DND-41 (cell line): Measurements from ENCODE around the gene MYO16.

Experiments used
- EZH2 ChIP-seq: IDR thresholded peaks from 3 replicates; pipeline ENCODE4 v1.6.1; 2012; ENCODE audit warnings: borderline replicate concordance, low read depth, mild to moderate bottlenecking, moderate library complexity, low read length, inconsistent platforms; ENCODE audit not compliant: severe bottlenecking
- TF ChIP-seq, protein P1 (sequence below): IDR thresholded peaks from 2 replicates; pipeline ENCODE4 v1.5.1; 2012; ENCODE audit warnings: borderline replicate concordance, low read length, moderate library complexity, mild to moderate bottlenecking; ENCODE audit not compliant: poor library complexity, severe bottlenecking; ENCODE audit errors: extremely low read depth

DNA sequence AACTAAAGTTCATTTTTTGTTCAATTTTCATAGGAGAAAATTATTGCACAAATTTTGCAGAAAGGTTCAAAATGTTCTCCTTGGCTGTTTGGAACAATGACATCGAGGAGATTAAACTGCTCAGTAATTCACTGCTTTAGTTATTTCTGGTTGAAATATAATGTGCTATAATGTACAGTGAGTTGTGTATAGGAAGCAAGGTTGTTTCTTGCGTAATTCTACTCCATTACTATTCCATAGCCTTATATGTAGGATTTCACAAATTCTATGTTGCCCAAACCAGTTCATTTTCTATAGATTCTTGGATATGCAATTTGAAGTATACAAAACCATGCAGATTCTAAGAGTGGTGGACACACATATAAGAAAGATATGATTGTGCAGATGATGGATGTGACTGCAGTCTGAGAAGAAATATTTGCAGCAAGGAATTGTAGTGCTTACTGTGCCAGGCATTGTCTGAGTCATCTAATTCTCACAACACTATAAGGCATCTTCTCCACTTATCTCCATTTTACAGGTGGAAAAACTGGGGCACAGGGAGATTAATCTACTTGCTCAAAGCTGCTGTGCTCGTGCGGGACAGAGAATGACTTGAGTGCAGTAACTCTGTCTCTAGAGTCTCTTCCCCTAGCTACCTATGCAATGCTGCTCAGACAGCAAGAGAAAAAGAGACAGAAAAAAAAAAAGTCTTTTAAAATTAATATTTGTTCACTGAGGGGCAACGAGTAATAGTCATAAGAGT is 515.5 kb downstream of the MYO16 start:
- TF ChIP-seq, protein P1, sequence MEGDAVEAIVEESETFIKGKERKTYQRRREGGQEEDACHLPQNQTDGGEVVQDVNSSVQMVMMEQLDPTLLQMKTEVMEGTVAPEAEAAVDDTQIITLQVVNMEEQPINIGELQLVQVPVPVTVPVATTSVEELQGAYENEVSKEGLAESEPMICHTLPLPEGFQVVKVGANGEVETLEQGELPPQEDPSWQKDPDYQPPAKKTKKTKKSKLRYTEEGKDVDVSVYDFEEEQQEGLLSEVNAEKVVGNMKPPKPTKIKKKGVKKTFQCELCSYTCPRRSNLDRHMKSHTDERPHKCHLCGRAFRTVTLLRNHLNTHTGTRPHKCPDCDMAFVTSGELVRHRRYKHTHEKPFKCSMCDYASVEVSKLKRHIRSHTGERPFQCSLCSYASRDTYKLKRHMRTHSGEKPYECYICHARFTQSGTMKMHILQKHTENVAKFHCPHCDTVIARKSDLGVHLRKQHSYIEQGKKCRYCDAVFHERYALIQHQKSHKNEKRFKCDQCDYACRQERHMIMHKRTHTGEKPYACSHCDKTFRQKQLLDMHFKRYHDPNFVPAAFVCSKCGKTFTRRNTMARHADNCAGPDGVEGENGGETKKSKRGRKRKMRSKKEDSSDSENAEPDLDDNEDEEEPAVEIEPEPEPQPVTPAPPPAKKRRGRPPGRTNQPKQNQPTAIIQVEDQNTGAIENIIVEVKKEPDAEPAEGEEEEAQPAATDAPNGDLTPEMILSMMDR: no peak
- no peak for TF ChIP-seq EZH2
